Measurements from ENCODE around the gene PPP2R3A.
"Not testable (repeated sequence)": the region's sequence is repeated elsewhere in the genome, so short reads cannot be mapped to it uniquely, and the experiment has no call there.

PPP2R3A gene

DNA sequence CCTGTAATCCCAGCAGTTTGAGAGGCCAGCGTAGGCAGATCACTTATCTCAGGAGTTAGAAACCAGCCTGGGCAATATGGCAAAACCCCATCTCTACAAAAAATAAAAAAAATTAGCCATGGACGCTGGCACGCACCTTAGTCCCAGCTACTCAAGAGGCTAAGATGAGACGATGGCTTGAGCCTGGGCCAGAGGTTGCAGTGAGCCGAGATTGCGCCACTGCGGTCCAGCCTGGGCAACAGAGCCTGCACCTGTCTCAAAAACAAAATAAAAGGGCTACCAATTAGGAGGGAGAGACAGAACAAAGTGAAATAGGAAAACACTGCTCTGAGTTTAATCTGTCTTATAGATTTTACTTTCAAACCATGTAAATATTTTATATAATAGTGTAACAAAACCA lies 196.8 kb downstream of the PPP2R3A start:
- no peak for DNase-seq (ENCODE audit: low spot score)

DNA sequence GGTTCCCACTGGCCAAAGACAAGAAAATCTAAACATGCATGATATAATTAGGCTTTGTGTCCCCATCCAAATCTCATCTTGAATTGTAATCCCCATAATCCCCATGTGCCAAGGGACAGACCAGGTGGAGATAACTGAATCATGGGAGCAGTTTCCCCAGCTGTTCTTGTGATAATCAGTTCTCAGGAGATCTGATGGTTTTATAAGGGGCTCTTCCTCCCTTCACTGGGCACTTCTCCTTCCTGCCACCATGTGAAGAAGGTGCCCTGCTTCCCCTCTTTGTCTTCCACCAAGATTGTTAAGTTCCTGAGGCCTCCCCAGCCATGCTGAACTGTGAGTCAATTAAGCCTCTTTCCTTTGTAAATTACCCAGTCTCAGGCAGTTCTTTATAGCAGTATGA lies 198.1 kb downstream of the PPP2R3A start:
- not testable (repeated sequence) for DNase-seq (ENCODE audit: low spot score)

DNA sequence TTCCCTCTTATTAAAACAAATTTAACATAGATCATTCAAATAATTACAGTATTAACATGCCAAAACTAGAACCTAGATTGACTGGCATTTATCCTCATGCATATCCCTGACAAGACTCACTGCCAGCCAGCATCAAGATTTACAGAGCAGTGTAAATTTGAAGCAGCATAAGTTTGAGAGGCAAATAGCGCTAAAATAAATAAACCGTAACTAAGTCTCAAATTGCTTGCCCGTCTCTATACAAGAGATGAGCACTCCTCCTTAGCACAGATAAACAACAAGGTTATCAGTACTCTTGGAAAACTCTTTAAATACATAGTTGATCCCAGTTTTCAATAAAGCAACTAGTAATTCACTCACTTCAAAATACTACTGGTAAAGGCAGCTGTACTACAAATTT lies 201.0 kb downstream of the PPP2R3A start:
- no peak for DNase-seq (ENCODE audit: low spot score)

DNA sequence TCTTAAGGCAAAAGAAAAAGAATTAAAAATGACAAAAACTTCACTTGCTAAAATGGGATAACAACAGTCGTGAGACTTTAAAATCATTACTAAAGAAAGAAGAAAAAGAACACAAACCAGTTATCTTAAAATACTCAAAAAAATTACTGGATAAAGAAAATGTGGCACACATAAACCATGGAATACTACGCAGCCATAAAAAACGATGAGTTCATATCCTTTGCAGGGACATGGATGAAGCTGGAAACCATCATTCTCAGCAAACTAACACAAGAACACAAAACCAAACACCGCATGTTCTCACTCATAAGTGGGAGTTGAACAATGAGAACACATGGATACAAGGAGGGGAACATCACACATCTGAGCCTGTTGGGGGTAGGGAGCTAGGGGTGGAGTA lies 202.7 kb downstream of the PPP2R3A start:
- not testable (repeated sequence) for DNase-seq (ENCODE audit: low spot score)

DNA sequence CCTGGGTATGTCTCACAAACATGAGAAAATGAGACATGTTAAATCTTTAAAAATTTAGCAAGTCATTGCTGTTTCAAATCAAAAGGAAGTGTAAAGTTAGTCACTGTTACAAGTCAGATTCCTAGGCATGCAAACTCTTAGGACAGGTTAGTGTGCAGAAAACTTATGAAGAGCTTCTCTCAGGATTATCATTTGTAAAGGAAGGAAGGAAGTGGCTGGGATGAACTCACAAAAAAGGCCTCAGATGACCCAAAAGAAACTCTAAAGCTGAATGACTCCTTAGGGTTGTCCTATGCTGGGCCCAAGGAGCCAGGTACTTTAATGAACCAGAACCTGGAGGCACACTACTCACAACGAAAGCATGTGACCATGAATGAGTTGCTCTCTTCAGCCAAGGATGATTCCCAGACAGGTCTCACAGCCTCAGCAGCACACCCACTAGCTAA lies 205.6 kb downstream of the PPP2R3A start:
- peak; percentile 69 for DNase-seq (ENCODE audit: low spot score)

DNA sequence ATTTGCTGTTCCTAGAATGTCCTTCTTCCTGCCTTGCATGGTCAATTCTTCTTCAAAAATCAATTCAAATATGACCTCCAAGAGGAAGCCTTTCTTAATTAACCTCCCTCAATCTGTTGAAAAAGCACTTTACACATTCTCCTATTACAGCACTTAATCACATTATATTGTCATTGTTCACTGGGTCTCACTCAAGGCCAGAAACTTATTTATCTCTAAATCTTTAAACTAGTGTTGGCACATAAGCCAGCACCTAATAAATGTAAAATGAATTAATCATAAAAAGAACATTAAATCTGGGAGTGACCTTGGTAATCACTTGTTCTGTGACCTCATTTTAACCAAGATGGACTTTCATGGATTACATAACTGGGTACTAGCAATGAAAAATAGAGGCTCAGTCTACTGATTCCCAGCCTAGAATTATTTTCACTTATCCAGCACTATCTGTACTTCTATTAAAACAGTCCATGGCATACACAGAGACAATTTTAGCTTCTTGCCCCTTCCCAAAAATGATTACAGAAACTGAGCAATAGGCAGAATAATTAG lies 208.5 kb downstream of the PPP2R3A start:
- no peak for DNase-seq (ENCODE audit: low spot score)

DNA sequence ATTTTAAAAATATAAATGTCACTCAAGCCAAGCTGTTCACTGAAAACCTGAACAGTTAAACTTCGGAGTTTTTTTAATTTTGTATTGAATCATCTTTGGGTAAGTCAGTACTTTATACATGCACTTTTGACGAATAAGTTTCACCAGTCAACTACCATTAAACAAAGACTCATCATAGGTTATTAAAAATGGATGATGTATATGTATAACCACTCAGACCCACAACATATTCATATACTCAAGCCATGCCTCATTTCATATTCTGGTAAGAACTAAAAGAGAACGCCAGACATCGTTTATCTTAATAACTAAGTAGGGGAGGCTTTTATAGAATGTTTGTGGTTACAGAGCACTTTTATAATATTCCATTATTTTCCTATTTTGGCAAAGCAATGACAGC lies 212.3 kb downstream of the PPP2R3A start:
- DNase-seq (ENCODE audit: low spot score), result no peak

DNA sequence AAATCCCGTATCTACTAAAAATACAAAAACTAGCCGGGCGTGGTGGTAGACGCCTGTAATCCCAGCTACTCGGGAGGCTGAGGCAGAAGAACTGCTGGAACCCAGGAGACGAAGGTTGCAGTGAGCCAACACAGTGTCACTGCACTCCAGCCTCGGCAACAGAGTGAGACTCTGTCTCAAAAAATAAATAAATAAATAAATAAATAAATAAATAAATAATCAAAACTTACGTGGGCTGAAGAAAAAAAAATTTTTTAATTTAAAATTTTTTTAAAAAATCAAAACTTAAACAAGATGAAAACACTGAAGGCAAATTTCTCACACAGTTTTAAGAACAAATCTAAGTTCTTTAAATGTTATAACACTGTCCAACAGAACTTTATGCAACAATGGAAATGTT lies 216.2 kb downstream of the PPP2R3A start:
- no peak for DNase-seq (ENCODE audit: low spot score)

DNA sequence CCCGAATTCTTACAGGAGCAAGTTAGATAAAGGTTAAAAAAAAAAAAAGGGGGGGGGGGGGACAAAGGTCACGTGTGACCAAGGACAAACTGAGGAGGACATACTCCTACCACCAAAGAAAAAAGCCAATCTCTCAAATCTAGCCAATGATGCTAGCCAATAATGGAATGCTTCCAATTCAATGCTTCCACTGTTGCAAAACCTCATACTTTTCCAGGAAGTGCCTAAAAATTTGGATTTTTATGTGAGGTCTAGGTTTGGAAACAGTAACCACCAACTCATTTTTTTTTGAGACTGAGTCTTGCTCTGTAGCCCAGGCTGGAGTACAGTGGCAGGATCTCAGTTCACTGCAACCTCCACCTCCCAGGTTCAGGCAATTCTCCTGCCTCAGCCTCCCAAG lies 219.2 kb downstream of the PPP2R3A start:
- no peak for DNase-seq (ENCODE audit: low spot score)

DNA sequence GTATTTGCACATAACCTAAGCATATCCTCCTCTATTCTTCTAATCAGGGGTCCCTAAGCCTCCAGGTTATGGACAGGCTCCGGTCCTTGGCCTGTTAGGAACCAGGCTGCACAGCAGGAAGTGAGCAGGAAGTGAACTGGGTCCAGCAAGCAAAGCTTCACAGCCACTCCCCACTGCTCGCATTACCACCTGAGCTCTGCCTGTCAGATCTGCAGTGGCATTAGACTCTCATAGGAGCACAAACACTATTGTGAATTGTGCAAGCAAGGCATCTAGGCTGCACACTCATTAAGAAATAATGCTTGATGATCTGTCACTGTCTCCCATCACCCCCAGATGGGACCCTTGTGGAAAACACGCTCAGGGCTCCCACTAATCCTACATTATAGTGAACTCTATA lies 220.8 kb downstream of the PPP2R3A start:
- DNase-seq (ENCODE audit: low spot score), result no peak

DNA sequence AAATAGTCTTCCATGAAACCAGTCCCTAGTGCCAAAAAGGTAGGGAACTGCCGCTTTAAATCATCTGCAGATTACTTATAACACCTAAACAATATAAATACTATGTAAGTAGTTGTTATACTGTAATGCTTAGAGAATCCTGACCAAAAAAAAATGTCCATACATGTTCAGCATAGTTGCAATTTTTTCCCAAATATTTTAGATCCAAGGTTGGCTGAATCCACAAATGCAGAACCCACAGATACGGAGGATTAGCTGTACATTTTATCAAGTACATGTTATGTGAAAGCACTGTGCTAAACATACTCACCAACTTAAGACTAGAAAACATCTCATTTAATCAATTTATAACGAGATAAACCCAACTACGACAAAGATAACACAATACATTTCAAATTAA lies 221.3 kb downstream of the PPP2R3A start:
- DNase-seq (ENCODE audit: low spot score), result no peak

DNA sequence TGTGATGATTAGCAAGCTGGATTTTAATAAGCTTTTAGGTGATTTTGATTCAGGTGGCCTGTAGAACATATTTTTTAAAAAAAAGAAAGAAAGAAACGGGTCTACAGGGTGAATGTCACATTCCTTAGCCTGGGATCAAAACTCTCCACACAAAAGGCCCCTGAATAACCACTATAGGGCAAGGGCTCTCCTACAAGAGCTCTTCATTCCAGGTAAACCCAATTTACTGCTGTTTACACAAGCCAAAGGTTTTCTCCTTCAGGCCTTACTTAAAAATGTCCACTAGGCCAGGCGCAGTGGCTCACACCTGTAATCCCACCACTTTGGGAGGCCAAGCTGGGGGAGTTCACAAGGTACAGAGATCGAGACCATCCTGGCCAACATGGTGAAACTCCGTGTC lies 222.3 kb downstream of the PPP2R3A start:
- no peak for DNase-seq (ENCODE audit: low spot score)

DNA sequence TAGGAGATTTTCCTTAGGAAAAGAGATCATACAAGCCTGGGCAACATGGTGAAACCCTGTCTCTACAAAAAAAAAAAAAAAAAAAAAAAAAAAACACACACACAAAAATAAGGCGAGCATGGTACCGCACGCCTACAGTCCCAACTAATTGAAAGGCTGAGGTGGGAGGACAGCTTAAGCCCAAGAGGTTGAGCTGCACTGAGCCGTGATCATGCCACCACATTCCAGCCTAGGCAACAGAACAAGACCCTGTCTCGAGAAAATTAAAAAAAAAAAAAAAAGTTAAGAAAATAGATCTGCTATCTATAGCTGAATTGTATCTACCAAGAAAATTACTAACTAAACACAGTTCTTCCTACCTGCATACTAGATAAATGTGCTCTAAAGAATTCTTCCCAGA lies 223.5 kb downstream of the PPP2R3A start:
- no peak for DNase-seq (ENCODE audit: low spot score)

DNA sequence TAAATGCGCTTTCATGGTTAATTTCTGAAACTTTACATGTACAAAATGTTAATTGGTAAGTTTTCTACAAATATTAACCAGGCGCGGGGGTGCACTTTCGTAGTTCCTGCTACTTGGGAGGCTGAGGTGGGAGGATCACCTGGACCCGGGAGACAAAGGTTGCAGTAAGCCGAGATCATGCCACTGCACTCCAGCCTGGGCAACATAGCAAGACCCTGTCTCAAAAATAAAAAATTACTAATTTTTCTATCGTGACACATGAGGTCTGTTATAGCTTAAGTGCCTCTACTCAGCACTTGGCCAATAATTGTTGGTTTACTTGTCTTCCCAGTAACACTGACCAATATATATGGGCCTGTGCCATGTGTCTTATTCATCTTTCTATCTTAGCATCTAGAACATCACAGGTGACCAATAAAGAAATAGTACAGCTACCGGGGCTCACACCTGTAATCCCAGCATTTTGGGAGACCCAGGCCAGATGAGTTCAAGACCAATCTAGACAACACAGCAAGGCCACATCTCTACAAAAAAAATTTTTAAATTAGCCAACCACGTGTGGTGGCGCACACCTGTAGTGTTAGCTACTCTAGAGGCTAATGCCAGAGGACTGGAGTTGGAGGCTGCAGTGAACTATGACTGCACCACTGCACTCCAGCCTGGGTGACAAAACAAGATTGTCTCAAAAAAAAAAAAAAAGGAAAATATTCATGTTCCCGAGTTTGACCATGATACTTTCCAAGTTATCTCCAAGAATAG lies 224.5 kb downstream of the PPP2R3A start:
- DNase-seq (ENCODE audit: low spot score), result no peak

DNA sequence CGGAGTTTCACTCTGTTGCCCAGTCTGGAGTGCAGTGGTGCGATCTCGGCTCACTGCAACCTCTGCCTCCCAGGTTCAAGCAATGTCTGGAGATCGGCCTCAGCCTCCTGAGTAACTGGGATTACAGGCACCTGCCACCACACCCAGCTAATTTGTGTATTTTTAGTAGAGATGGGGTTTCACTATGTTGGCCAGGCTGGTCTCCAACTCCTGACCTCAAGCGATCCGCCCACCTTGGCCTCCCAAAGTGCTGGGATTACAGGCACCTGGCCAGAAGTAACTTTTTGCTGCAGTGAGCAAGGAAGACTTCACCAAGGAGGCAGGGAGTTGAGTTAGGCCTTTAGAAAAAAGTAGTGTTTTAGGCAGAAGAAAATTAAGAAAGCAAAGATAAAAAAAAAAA lies 226.7 kb downstream of the PPP2R3A start:
- DNase-seq (ENCODE audit: low spot score), result not testable (repeated sequence)

DNA sequence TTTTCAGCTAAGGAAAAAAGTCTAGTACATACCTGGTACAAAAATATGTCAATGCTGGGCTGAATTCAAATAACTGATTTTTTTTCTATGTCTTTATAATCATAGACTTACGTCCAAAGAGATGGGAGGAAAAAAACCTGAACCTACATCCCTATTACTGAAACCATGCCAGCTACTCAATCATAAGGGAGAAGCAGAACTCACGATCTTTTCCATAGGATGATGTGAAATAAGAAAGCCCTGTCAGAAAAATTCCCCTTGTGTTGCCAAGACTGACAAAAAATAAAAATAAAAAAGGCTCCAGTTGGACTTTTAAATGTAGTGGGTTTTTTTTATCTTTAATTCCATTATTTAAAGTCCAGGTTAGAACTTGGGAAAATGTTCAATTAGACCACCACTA lies 227.3 kb downstream of the PPP2R3A start:
- DNase-seq (ENCODE audit: low spot score), result no peak

DNA sequence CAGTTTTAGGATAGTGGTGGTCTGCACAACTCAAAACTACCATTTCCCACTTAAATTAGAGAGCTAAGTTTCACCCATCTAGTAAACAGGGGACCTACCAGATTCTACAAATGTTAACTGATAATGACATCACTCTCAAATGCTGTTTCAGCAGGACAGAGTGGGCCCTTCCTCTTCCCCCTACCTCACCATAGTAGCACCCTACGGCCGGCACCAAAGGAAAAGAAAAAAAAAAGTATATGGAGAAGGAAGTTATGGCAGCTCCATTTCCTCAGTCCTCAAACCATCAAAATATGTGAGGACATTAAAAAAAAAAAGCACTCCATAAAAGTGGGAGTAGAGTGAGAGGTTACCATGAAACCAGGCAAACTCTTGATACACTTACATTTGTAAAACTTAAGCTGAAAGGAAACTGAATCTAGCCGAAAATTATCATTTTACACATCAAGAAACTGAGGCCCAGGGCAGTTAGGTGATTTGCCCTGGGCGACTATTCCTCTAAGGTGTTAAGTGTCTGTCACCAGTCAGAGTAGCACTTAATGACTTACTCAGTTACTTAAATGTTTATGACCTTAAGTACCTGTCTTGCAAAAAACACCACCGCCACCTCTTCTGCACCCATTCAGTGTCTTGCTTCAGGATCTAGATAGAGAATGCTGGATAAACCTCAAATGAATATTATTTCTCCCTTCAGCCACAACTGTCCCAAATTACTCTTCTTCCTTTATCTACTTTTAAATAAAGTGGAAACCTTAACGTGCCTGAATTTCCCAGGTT lies 227.9 kb downstream of the PPP2R3A start:
- DNase-seq (ENCODE audit: low spot score), result no peak

DNA sequence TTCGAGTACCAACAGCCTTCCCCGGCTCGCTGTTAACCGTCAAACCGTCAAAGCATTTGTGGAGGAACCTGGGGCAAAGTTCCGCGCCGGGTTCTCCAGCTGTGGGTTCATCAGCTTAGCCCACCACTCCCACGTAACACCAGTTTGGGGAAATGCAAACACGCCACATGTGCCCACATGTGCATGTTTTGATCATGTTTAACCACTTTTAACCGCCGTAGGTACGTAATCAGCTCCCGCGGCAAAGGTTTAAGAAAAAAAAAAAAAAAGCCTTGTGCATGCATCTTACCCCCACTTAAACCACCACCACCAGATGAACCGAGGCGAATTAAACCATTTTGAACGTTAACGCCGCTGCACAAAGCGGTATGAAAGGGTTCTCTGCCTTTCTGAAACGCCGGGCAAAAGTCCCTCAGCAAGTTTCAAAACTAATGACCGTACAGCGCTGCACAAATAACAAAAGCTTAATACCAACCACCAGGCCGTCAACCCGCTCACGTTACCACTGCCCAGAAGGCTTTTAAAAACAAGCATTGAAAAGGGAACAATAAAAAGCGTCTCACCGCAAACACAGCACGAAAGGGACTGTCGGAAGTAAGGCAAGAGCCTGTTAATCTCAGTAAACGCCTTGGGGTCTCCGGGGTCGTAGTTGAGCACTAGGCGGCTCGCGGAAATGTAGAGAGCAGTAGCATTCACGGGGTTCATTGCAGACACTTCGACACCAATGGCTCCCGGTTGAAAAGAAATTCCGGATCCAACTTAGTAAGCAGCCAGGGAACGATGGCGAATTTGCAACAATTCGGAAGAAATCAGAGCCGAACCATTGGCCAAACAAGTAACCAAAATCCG lies 229.1 kb downstream of the PPP2R3A start:
- DNase-seq (ENCODE audit: low spot score), result peak; percentile 20

DNA sequence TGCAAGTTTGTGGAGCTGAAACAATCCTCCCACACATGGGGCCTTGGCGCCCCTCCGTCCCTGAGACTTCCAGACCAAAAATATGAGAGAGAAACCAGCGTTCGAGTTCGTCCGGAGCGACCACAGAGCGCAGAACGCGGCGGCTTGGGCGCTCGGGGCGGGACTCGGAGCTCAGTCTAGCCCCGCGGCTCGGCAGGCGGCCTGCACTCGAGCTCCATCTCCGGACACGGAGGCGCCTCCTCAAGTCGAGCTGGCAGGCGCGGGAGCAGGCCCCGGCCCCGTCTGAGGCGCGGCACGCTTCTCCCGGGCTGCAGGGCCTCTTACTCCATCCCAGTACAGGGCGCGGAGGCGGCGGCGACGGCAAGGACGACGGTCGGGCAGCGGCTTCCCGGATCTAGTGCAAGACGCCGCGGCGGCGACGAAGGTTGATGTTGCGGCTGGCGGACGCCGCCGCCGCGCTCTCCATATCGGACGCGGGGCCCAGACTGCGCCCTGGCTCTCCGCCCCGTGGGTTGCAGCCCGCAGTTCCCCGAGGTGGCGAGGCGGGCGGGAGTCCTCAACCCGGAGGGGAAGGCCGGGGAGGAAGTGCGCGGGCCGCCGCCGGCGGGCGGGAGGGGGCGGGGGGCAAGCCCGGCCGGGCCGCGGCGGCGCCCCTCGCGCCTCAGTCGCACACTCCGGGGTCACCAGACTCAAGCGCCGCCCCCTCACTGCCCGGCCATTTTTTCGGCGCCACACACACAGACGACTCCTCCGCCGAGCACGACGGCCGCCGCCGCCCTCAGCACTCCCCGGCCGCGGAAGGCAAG lies 229.9 kb downstream of the PPP2R3A start:
- peak; percentile 56 for DNase-seq (ENCODE audit: low spot score)

DNA sequence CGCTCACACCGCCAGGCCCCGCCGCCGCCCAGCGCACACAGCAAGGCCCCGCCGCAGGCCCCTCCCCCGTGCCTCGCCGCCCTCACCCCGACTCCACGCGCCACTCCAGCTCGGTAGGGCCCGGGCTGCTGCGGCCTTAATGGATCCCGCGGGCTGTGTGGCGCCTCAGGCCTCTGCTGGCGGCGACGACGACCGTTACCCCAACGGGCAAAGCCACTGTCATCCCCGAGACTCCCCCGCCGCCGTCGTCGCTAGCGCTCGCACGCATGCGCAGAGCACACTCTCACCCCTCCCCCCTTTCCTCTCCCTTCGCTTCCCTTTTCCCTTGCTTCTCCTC lies 230.5 kb downstream of the PPP2R3A start, which contains the start of gene MSL2:
Gene MSL2 (minus strand): TSS at position 272 of the 337 bp plus-strand sequence. CDS start 1,222 bp downstream, outside the sequence.
- DNase-seq (ENCODE audit: low spot score), result no peak

DNA sequence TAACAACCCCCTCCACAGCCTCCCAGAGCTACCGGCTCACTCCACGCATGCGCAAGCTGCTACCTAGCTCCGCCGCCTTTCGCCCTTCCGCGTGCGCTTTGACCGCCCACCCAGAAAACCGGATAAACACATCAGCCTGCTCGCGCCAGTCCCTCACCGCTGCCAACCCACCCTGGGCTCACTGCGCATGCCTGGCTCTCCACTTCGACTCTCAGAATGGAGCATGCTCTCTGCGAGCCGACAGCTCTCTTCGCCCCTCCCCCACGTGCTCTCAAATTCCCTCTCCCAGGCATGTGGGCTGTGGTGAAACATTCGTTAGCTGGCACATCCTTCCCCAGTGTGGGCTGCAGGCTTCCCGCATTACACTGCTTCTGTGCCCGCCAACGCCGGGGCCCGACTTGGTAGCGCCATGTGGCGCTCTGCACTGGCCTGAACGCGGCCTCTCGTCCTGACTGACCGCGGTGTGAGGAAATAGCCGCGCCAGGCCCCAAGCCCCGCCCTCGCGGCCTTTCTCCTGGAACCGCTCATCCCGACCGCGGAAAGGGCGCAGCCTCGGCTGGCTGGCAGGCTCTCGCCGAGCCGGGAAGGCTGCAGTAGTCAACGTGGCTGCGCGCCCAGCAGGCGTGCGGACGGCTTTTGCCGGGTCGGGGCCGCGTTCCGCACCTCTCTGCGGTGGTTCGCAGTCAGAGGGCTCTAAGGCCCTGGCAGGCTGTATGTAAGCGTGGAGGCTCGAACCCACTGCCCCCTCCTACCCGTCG lies 231.1 kb downstream of the PPP2R3A start:
- peak; percentile 100 for DNase-seq (ENCODE audit: low spot score)
